Adrenal gland (tissue), 5 donors: Measurements from ENCODE around the gene SLC41A1.

Experiments
- POLR2A ChIP-seq, 2 donors: fragments of 450-650 bp; IDR thresholded peaks; one replicate each; pipeline ENCODE4 v1.6.1; 2017; ENCODE audit warnings: antibody characterized with exemption in 2 of 2, mild to moderate bottlenecking in 2 of 2, moderate library complexity in 1 of 2
- TF ChIP-seq, protein P1 (sequence below), 6 experiments: fragments of 450-650 bp in 4 of 6; fragments of 200-600 bp in 2 of 6; sonication (generic) in 1 of 6; IDR thresholded peaks; 1 replicate in 5 of 6; 2 replicates in 1 of 6; pipeline versions ENCODE4 v1.5.1 to v1.8.0; 2016 to 2021; ENCODE audit warnings: antibody characterized with exemption in 6 of 6, mild to moderate bottlenecking in 2 of 6, moderate library complexity in 1 of 6
- donor health status: DM: no; HTN: no; CAD: no.

GRCh38 chr1:205763980-205764379 lies 49.0 kb downstream of the SLC41A1 start:
- TF ChIP-seq, protein P1, sequence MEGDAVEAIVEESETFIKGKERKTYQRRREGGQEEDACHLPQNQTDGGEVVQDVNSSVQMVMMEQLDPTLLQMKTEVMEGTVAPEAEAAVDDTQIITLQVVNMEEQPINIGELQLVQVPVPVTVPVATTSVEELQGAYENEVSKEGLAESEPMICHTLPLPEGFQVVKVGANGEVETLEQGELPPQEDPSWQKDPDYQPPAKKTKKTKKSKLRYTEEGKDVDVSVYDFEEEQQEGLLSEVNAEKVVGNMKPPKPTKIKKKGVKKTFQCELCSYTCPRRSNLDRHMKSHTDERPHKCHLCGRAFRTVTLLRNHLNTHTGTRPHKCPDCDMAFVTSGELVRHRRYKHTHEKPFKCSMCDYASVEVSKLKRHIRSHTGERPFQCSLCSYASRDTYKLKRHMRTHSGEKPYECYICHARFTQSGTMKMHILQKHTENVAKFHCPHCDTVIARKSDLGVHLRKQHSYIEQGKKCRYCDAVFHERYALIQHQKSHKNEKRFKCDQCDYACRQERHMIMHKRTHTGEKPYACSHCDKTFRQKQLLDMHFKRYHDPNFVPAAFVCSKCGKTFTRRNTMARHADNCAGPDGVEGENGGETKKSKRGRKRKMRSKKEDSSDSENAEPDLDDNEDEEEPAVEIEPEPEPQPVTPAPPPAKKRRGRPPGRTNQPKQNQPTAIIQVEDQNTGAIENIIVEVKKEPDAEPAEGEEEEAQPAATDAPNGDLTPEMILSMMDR (IDR thresholded peaks at IDR 0.05), result no peak
- TF ChIP-seq POLR2A (IDR thresholded peaks at IDR 0.05), result no peak
